Fibroblast of villous mesenchyme (primary cell): Measurements from ENCODE around the gene YBX2. TPM values are rescaled to one million over a fixed set of nuclear protein-coding genes. Genes with fewer than 3 reads are reported as not detected.

Source experiments
- DNase-seq: peaks from one replicate; pipeline ENCODE4 v3.0.0-alpha.2; 2010; ENCODE audit warnings: low read depth
- H3K4me3 ChIP-seq: 2 replicates; pipeline ENCODE4 v1.5.1; 2011; ENCODE audit warnings: low read depth, mild to moderate bottlenecking, low read length
- CTCF ChIP-seq: IDR thresholded peaks from 2 replicates; pipeline ENCODE4 v1.5.1; 2012; ENCODE audit warnings: low read depth, mild to moderate bottlenecking, low read length; ENCODE audit not compliant: insufficient read depth
- total RNA-seq: library from RNA; depleted of rRNA; stranded (reverse); fragments of >200 nt; gene quantifications from 2 replicates; pipeline ENCODE4 v1.2.3, GENCODE V29; 2012

YBX2 gene
- total RNA-seq, 1 donor = not detected

DNA sequence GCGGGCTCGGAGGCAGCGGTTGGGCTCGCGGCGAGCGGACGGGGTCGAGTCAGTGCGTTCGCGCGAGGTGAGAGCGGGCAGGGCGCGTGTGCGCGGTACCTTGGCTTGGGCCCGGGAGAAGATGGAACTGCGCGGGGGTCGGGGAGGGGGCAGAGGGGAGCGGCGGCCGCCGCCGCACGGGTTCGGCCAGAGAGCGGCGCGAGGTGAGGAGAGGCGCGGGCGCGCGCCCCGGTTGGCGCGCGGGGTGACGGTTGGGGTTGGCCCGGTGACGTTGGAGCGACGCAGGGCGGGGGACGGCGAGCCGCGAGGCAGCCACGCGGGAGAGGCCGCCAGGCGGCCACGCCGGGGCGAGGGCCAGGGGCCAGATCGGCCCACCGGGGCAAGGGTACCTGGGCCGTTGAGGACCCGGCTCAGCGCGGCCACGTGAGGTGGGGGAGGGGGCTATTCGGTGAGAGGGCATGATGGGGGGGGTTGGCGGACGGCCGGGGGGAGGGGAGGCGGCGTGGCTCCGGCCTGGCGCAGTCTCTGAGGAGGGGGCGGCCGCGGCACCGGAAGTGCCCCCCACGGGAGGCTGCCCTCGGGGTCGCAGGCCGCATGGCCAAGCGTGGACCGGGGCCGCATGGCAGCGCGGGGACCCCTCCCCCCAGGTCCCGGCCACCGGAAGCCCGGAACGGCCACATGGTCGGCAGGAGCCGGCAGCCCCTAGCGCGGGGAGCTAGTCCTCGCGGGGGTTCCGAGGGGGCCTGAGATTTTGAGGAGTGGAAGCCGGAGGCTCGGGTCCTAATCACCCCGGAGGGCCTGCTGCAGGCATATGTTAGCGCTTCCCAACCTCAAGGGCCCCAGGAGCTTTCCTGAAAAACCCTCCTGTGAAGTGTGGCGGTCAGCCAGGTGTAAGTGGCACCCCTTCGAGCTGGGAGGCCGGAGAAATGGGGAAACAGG lies 13.5 kb upstream of the YBX2 start:
- TF ChIP-seq CTCF = no peak
- DNase-seq = peak; percentile 36

DNA sequence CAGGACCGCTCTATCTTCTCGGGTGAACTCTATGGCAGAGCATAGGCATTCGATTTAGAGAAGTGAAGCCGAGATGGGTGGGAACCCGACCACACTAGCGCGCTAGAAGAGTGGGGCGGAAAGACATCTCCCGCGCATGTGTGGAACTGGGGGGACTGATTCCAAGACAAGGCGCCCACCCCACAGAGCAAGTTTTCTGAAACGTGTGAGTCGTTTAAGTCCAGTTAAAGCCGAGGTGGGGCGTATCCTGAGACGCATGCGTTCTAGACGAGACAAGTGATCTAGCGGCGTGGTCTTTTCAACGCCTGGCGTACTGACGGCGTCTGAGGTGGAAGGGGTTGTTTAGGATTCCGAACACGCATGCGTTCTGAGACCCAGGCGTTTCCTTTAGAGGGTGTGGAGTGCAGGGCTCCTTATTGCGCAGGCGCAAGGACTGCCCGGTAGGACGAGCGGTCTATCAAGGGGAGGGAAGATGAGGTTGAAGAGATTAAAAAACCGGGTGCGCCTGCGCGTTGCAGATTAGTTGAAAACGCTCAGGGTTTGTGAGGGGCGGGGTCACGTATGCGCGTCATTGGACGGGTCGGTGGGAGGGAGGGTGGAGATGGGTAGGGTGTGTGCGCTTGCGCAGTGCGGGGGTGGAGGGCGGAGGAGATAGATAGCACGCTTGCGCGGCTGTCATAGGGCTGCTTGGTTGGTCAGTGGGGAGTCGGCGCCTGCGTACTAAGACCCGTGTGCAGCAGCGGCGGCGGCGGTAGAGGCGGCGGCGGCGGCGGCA lies 12.7 kb upstream of the YBX2 start, which contains the start of gene EIF5A:
Gene EIF5A (plus strand): TSS at position 718 of the 775 bp plus-strand sequence. CDS start 2,008 bp downstream, outside the sequence.
- peak; percentile 100 for DNase-seq
- TF ChIP-seq CTCF = no peak
- H3K4me3 ChIP-seq = peak within 1 kb of the TSS; percentile 75

More for the DNA sequence above, 13.5 kb upstream of the YBX2 start:
- peak overlapping the region; percentile 75 for H3K4me3 ChIP-seq

GRCh38 chr17:7304179-7304578 lies 9.7 kb upstream of the YBX2 start:
- no peak for TF ChIP-seq CTCF
- no peak for DNase-seq

GRCh38 chr17:7296189-7296861 lies 1.9 kb upstream of the YBX2 start:
- DNase-seq = peak; percentile 83
- peak; percentile 93 for TF ChIP-seq CTCF
- no peak overlapping the region for H3K4me3 ChIP-seq

More at GRCh38 chr17:7304179-7304578, 9.7 kb upstream of the YBX2 start:
- H3K4me3 ChIP-seq = no peak overlapping the region

GRCh38 chr17:7295230-7296180 lies 1.1 kb upstream of the YBX2 start:
- TF ChIP-seq CTCF = no peak
- DNase-seq = no peak
- H3K4me3 ChIP-seq = no peak overlapping the region
